Measurements from ENCODE around the gene UGT1A5. TPM values are rescaled to one million over a fixed set of nuclear protein-coding genes. Genes with fewer than 3 reads are reported as not detected.
"Not testable (repeated sequence)": the region's sequence is repeated elsewhere in the genome, so short reads cannot be mapped to it uniquely, and the experiment has no call there.

Gene UGT1A5
- polyA plus RNA-seq, 1 donor from 2014 or later, result not detected

DNA sequence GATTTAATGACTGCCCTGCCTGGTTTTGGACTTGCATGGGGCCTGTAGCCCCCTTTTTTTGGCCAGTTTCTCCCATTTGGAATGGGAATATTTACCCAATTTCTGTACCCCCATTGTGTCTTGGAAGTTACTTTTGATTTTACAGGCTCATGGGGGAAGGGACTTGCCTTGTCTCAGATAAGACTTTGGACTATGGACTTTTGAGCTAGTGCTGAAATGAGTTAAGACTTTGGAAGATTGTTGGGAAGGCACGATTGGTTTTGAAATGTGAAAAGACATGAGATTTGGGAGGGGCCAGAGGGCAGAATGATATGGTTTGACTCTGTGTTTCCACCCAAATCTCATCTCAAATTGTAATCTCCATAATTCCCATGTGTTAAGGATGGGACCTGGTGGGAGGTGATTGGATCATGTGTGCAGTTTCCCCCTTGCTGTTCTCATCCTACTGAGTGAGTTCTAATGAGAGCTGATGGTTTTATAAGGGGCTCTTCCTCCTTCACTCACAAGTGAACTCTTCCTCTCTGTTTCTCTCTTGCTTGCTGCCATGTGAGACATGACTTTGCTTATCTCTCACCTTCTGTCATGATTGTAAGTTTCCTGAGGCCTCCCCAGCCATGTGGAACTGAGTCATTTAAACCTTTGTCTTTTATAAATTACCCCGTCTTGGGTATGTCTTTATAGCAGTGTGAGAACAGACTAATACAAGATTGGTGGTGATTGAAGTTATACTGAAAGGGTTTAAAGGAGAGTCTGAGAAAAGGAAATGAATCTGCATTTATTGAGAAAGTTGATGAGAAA lies 38.7 kb downstream of the UGT1A5 start:
- H3K79me2 ChIP-seq (replicated peaks; ENCODE audit: insufficient read depth, low read length); H3K36me3 ChIP-seq (ENCODE audit: insufficient read depth, low read length); H4K20me1 ChIP-seq (ENCODE audit: insufficient read depth); H2AFZ ChIP-seq (ENCODE audit: low read depth, low read length); H3K9me3 ChIP-seq (ENCODE audit: low read length); H3K4me2 ChIP-seq (ENCODE audit: low read length); H3K9me2 ChIP-seq (ENCODE audit: insufficient read depth, low read length); H3K27me3 ChIP-seq (ENCODE audit: insufficient read depth, low read depth, low read length); H3K4me3 ChIP-seq (ENCODE audit: low read length); H3K9ac ChIP-seq (ENCODE audit: low read length); H3K27ac ChIP-seq (ENCODE audit: low read length); H3F3A ChIP-seq (ENCODE audit: insufficient read depth, low read length, poor library complexity, severe bottlenecking): not testable (repeated sequence)

DNA sequence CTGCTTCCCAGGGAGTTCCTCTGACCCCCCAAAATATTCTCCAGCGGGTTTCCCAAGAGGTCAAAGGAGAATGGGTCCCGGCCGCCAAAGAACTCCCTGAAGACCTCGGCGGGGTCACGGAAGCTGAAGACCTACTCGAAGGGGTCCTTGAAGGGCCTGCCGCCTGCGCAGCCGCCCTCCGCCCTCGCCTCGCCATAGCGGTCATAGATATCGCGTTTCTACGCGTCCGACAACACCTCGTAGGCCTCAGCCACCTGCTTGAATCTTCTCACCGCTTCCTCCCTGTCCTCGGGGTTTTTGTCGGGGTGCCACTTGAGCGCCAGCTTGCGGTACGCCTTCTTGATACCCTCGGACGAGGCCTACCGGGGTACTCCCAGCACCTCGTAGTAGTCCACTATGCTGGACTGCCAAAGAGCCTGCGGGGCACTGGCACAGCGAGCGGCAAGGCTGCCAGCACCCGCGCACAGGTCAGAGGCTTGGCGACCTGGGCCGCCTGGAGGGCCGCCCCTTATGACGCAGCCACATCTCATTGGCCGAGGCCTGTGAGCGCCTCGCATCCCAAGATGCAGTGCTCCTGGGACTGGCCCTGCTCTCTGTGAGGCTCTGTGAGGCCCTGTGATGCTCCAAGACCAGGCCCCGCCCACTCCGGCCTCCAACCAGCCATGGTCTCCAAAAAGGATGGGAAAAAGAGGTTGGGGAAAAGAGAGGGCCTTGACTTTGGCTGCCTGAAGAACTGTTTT lies 42.3 kb downstream of the UGT1A5 start:
- H3K9me3 ChIP-seq (ENCODE audit: low read length), result no peaks in the 10 kb centered on the region
- TF ChIP-seq MXI1 (conservative IDR thresholded peaks at IDR 0.05; ENCODE audit: poor library complexity, severe bottlenecking), result no peak
- no peak for TF ChIP-seq SMC3 (conservative IDR thresholded peaks at IDR 0.05; ENCODE audit: poor library complexity)
- no peak for TF ChIP-seq RAD21 (conservative IDR thresholded peaks at IDR 0.05)
- no peak for TF ChIP-seq EP300 (conservative IDR thresholded peaks at IDR 0.05; ENCODE audit: poor library complexity, severe bottlenecking)
- TF ChIP-seq, protein P1, sequence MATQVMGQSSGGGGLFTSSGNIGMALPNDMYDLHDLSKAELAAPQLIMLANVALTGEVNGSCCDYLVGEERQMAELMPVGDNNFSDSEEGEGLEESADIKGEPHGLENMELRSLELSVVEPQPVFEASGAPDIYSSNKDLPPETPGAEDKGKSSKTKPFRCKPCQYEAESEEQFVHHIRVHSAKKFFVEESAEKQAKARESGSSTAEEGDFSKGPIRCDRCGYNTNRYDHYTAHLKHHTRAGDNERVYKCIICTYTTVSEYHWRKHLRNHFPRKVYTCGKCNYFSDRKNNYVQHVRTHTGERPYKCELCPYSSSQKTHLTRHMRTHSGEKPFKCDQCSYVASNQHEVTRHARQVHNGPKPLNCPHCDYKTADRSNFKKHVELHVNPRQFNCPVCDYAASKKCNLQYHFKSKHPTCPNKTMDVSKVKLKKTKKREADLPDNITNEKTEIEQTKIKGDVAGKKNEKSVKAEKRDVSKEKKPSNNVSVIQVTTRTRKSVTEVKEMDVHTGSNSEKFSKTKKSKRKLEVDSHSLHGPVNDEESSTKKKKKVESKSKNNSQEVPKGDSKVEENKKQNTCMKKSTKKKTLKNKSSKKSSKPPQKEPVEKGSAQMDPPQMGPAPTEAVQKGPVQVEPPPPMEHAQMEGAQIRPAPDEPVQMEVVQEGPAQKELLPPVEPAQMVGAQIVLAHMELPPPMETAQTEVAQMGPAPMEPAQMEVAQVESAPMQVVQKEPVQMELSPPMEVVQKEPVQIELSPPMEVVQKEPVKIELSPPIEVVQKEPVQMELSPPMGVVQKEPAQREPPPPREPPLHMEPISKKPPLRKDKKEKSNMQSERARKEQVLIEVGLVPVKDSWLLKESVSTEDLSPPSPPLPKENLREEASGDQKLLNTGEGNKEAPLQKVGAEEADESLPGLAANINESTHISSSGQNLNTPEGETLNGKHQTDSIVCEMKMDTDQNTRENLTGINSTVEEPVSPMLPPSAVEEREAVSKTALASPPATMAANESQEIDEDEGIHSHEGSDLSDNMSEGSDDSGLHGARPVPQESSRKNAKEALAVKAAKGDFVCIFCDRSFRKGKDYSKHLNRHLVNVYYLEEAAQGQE (IDR thresholded peaks at IDR 0.05; ENCODE audit: borderline replicate concordance), result no peak
- TF ChIP-seq, protein P2, sequence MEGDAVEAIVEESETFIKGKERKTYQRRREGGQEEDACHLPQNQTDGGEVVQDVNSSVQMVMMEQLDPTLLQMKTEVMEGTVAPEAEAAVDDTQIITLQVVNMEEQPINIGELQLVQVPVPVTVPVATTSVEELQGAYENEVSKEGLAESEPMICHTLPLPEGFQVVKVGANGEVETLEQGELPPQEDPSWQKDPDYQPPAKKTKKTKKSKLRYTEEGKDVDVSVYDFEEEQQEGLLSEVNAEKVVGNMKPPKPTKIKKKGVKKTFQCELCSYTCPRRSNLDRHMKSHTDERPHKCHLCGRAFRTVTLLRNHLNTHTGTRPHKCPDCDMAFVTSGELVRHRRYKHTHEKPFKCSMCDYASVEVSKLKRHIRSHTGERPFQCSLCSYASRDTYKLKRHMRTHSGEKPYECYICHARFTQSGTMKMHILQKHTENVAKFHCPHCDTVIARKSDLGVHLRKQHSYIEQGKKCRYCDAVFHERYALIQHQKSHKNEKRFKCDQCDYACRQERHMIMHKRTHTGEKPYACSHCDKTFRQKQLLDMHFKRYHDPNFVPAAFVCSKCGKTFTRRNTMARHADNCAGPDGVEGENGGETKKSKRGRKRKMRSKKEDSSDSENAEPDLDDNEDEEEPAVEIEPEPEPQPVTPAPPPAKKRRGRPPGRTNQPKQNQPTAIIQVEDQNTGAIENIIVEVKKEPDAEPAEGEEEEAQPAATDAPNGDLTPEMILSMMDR (IDR thresholded peaks at IDR 0.05; ENCODE audit: poor library complexity, severe bottlenecking), result no peak
- TF ChIP-seq POLR2AphosphoS5 (IDR thresholded peaks at IDR 0.05), result no peak
- TF ChIP-seq EZH2 (IDR thresholded peaks at IDR 0.05; ENCODE audit: borderline replicate concordance, insufficient read depth, low read length, poor library complexity, severe bottlenecking), result no peak
- TF ChIP-seq TAF1 (IDR thresholded peaks at IDR 0.05; ENCODE audit: low read depth), result no peak
- H3K79me2 ChIP-seq (replicated peaks; ENCODE audit: insufficient read depth, low read length), result no peaks in the 10 kb centered on the region
- no peak overlapping the region for H3K4me2 ChIP-seq (ENCODE audit: low read length)
- H3K9ac ChIP-seq (ENCODE audit: low read length), result no peak overlapping the region
- no peak overlapping the region for H3K27ac ChIP-seq (ENCODE audit: low read length)
- H3K36me3 ChIP-seq (ENCODE audit: insufficient read depth, low read length), result no peaks in the 10 kb centered on the region
- no peaks in the 10 kb centered on the region for H4K20me1 ChIP-seq (ENCODE audit: insufficient read depth)
- no peaks in the 10 kb centered on the region for H3K9me2 ChIP-seq (ENCODE audit: insufficient read depth, low read length)
- H3F3A ChIP-seq (ENCODE audit: insufficient read depth, low read length, poor library complexity, severe bottlenecking), result no peaks in the 10 kb centered on the region
- no peak overlapping the region for H2AFZ ChIP-seq (ENCODE audit: low read depth, low read length)
- H3K4me3 ChIP-seq (ENCODE audit: low read length), result no peak overlapping the region
- no peaks in the 10 kb centered on the region for H3K27me3 ChIP-seq (ENCODE audit: insufficient read depth, low read depth, low read length)

All from neural cell (in vitro differentiated cells).